ENCODE measurements around the gene HTR1A.

HTR1A gene

DNA sequence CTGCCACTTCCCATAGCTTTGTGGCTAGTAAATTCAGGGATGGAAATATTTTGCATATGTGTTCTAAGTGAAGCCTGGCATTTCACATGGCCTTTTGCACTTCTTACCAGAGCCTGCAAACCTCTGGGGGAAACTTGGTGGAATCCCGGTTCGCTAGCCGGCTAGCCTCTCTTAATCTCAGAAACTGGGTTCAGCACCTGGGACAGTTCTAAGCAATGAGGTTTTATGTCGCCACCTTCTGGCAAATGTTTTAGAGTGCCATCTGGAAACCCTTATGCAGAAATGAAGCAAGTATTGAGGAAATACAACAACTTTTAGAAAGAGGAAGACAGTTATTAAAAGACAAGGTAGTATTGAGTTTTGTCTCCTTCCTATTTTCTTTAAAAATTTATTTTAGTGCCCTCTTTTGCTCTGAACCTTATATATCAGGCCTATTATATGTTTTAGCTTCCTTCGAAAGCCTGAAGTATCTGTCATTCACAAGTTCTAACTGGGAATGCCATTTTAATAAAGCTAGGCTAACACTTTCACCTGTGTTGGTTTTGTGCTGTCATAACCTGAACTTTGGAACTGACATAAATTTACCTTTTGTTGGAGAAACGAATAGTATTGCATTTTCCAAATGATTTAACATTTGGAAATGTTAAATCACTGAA lies 963 bp upstream of the HTR1A start:
- Histone ChIP-seq H3K36me3 (no peaks in the 10 kb centered on the region), H3K27me3 (peaks cover 45% of the 10 kb centered on the region), H3K9me3 (no peaks in the 10 kb centered on the region), H3K4me1 (no peaks in the 10 kb centered on the region), H3K4me3 (ENCODE audit: low read depth, low read length) (no peak overlapping the region; the same call in 1 of the 2 replicates)
- TF ChIP-seq, protein P1, sequence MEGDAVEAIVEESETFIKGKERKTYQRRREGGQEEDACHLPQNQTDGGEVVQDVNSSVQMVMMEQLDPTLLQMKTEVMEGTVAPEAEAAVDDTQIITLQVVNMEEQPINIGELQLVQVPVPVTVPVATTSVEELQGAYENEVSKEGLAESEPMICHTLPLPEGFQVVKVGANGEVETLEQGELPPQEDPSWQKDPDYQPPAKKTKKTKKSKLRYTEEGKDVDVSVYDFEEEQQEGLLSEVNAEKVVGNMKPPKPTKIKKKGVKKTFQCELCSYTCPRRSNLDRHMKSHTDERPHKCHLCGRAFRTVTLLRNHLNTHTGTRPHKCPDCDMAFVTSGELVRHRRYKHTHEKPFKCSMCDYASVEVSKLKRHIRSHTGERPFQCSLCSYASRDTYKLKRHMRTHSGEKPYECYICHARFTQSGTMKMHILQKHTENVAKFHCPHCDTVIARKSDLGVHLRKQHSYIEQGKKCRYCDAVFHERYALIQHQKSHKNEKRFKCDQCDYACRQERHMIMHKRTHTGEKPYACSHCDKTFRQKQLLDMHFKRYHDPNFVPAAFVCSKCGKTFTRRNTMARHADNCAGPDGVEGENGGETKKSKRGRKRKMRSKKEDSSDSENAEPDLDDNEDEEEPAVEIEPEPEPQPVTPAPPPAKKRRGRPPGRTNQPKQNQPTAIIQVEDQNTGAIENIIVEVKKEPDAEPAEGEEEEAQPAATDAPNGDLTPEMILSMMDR (IDR thresholded peaks at IDR 0.05; ENCODE audit: low read depth, low read length) = peak; percentile 78
- DNase-seq = peak; percentile 46

DNA sequence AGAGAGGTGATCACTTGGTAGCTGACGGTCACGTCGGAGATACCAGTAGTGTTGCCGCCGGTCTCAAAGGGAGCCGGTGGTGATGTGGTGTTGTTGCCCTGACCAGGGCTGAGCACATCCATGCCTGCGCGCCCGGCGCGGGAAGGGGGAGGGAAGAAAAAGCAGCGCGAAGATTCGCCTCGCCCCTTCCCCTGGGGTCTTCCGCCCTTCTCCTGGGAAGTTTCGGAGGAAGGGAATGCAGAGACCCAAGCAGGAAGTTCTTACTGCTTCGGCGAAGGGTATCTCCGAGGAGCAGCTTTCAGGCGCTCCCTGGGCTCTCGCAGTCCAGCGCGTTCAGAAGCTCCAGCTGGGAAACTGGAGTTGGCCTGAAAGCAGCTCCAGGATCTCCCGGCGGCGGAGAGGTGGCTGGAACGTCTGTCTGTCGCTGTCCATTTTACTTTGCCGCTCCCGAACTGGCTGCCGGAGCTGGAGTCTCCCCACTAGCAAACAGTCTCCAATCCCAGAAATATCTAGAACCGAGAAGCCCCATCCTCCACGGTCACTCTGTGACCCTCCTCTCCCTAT lies 565 bp downstream of the HTR1A start:
- Histone ChIP-seq H3K9me3 (no peaks in the 10 kb centered on the region), H3K36me3 (no peaks in the 10 kb centered on the region), H3K4me3 (ENCODE audit: low read depth, low read length) (peak overlapping the region; percentile 2; the same call in 1 of the 2 replicates), H3K27me3 (peaks cover 45% of the 10 kb centered on the region), H3K4me1 (no peaks in the 10 kb centered on the region)
- TF ChIP-seq, protein P1 (IDR thresholded peaks at IDR 0.05; ENCODE audit: low read depth, low read length) = no peak
- DNase-seq = no peak

DNA sequence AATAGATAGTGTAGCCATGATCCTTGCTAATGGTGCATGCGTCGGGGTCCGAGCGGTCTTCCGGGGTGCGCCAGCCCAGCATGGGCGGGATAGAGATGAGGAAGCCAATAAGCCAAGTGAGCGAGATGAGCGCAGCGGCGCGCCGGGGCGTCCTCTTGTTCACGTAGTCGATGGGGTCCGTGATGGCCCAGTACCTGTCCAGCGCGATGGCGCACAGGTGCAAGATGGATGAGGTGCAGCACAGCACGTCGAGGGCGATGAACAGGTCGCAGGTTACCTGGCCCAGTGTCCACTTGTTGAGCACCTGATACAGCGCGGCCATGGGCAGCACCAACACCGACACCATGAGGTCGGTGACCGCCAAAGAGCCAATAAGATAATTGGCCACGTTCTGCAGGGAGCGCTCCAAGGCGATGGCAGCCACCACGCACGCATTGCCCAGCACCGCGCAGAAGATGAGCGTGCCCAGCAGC lies 1.1 kb downstream of the HTR1A start:
- Histone ChIP-seq H3K36me3 (no peaks in the 10 kb centered on the region), H3K9me3 (no peaks in the 10 kb centered on the region), H3K4me3 (ENCODE audit: low read depth, low read length) (no peak overlapping the region), H3K4me1 (no peaks in the 10 kb centered on the region), H3K27me3 (peaks cover 45% of the 10 kb centered on the region)
- TF ChIP-seq, protein P1 (IDR thresholded peaks at IDR 0.05; ENCODE audit: low read depth, low read length) = no peak
- DNase-seq = no peak

DNA sequence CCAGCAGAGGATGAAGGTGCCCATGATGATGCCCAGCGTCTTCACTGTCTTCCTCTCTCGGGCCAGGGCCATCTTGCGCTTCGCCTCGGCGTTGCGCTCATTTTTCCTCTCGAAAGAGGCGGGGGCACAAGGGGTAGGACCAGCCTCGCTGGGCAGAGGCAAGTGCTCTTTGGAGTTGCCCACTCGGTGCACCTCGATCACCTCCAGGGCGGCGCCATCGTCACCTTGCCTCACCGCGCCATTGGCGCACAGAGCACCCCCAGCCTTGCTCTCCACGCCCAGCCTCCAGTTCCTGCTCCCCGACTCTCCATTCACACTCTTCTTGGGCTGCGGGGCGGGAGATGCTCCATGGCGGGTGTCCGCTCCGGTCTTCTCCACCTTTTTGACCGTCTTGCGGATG lies 1.6 kb downstream of the HTR1A start:
- TF ChIP-seq, protein P1 (IDR thresholded peaks at IDR 0.05; ENCODE audit: low read depth, low read length) = no peak
- H3K4me3 ChIP-seq (ENCODE audit: low read depth, low read length) = no peak overlapping the region

DNA sequence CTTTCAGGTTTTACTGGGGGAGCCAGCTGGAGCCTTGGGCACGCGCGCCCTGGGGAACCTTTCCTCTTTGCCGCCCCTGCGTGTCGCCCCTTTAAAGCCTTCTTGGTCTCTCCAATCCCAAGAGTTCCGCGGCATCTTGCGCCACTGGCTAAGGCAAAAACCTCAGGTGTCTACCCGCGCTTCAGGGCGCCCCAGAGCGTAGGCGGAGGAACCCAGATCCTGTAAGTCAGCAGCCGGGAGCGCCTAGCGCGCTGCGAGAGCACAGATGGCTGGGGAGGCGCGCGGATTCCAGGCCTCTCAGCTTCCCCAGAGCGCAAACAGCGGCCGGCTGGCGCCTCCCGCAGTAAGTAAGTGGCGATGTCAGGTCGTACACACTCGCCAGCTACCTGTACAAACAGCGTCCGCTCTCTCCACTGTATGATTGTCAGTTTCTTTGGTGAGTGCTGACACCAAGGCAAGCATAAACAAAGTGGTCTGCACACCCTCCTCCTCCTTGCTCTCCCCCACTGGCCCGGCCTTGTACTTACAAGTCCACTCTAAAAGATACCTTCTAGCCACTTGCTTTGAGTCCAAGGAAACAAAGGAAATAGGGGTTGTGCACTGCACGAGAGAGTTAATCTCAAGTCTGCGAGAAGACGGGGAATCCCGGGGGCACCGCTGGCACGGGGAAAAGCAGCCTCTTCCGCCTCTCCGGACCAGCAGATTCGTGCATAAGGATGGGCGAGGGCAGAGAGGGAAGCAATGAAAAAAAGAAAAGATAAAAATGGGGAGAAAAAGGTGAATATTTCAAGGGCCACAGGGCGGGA lies 2.9 kb downstream of the HTR1A start:
- no peaks in the 10 kb centered on the region for H3K4me1 ChIP-seq
- DNase-seq = peak; percentile 59
- H3K4me3 ChIP-seq (ENCODE audit: low read depth, low read length) = no peak overlapping the region
- no peaks in the 10 kb centered on the region for H3K9me3 ChIP-seq
- peaks cover 45% of the 10 kb centered on the region for H3K27me3 ChIP-seq
- TF ChIP-seq, protein P1 (IDR thresholded peaks at IDR 0.05; ENCODE audit: low read depth, low read length) = peak; percentile 51
- no peaks in the 10 kb centered on the region for H3K36me3 ChIP-seq

More for the DNA sequence above, 1.6 kb downstream of the HTR1A start:
- Histone ChIP-seq H3K9me3 (no peaks in the 10 kb centered on the region), H3K4me1 (no peaks in the 10 kb centered on the region), H3K36me3 (no peaks in the 10 kb centered on the region), H3K27me3 (peaks cover 45% of the 10 kb centered on the region)
- DNase-seq = no peak
